Activated T-helper 2 cell treated with anti-CD3 and anti-CD28 coated beads, Interferon-gamma antibody, Interleukin-2, Interleukin-4, amounts not matched to agents 10 μg/mL and 5 μg/mL and 100 μg/mL, durations not matched to agents 14 hours and 24 hours and 36 hours (primary cell): ENCODE data around the gene NCDN. TPM values are rescaled to one million over a fixed set of nuclear protein-coding genes. Genes with fewer than 3 reads are reported as not detected.
A peak's percentile ranks its signal among the peaks of the same experiment; 100 is the strongest.

Experiments used
- DNase-seq: peaks from one replicate; pipeline ENCODE4 v3.0.0; 2021; ENCODE audit warnings: low spot score
- H3K27ac Mint-ChIP-seq: one replicate; pipeline ENCODE4 v1.8.0; 2021; ENCODE audit warnings: mixed read lengths
- H3K27me3 Mint-ChIP-seq: one replicate; pipeline ENCODE4 v1.8.0; 2021; ENCODE audit warnings: low read depth, mixed read lengths
- H3K36me3 Mint-ChIP-seq: one replicate; pipeline ENCODE4 v1.8.0; 2021; ENCODE audit warnings: low read depth, mixed read lengths
- H3K4me1 Mint-ChIP-seq: one replicate; pipeline ENCODE4 v1.8.0; 2021; ENCODE audit warnings: low read depth, mixed read lengths
- H3K4me3 Mint-ChIP-seq: one replicate; pipeline ENCODE4 v1.8.0; 2021; ENCODE audit warnings: low read depth, mild to moderate bottlenecking, moderate library complexity, mixed read lengths
- H3K9me3 Mint-ChIP-seq: one replicate; pipeline ENCODE4 v1.8.0; 2021; ENCODE audit warnings: mixed read lengths
- intact Hi-C: fragments of 100-400 bp; cut with micrococcal nuclease; formaldehyde crosslinking; loops from one replicate; pipeline ENCODE4 v1.15.1; 2023
- total RNA-seq: library from RNA; stranded (reverse); gene quantifications from 2 replicates; pipeline ENCODE4 v1.2.3, GENCODE V29; 2022

NCDN gene
- total RNA-seq, 1 donor from 2014 or later, result 32.6 TPM

DNA sequence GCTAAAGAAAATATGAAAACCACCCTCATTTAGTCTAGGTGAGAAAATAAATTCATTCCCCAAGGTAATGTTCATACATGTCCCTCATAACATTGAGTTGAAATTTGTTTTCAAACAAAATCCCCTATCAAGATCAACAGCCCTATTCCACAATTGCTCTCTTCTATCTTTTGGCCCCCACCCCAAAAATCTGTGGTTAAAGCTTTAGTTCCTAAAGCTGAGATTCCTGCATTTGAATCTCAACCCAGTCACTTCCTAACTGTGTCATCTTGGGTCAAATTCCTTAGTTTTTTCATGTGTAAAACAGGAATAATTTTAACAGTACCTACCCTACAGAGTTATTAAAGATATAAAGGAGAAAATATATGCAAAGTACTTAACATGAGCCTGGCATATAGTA, 22.4 kb upstream of the NCDN start:
- no peak for DNase-seq
- Mint-ChIP-seq H3K27me3 (no peaks in the 10 kb centered on the region), H3K9me3 (peaks cover 14% of the 10 kb centered on the region), H3K4me3 (no peak overlapping the region), H3K27ac (no peak overlapping the region), H3K4me1 (peaks cover 39% of the 10 kb centered on the region), H3K36me3 (peaks cover 58% of the 10 kb centered on the region)
- intact Hi-C loops, result no loop called here

DNA sequence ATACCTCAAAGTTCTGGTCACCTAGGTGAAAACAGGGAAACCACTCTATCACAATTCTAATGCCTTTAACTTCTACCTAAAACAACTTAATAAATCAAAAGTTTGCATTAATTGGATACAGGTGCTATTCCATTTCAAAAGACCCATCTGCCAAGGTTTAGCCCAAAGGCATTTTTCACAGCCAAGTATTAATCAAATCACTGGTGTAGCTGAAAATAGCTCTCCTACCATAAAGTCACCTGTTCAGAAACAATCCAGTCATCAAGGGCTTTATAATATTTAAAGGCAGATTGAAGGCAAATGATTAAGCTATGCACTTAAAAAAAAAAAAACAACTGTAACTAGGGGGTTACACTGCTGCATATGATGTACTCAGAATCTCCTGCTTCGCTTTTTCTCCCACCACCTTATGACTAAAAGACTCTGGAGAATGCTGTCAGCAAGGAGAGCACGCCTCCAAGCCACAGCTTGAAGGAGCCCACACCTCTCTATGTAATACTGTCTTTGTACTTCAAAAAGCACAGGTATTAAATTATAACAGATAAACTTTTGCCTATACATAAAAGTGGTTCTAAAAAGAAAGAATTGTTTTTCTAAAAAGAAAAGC, 20.9 kb upstream of the NCDN start:
- Mint-ChIP-seq H3K4me3 (no peak overlapping the region), H3K27ac (no peak overlapping the region), H3K4me1 (peaks cover 42% of the 10 kb centered on the region), H3K36me3 (peaks cover 57% of the 10 kb centered on the region), H3K9me3 (peaks cover 5% of the 10 kb centered on the region), H3K27me3 (no peaks in the 10 kb centered on the region)
- intact Hi-C loops, result no loop called here
- DNase-seq, result no peak

DNA sequence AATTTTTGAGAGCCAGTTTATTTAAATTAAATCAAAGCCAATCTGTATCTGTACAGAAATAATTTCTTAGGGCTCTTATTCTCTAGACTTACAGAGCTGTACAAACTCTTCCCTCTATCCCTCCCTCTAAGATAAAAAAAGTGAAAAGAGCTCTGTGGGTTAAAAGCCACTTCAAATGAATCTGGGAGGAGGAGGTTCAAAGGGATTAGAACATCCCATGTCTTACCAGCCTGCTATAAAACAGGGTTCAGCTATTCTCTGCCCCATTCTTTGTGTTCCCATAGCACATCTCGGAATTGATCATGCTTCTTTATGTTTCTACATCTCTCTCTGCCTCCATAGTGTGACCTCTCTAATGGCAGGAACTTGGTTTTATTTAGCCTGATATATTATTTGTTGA, 19.8 kb upstream of the NCDN start:
- no peak overlapping the region for H3K4me3 Mint-ChIP-seq
- H3K36me3 Mint-ChIP-seq, result peaks cover 49% of the 10 kb centered on the region
- H3K27me3 Mint-ChIP-seq, result no peaks in the 10 kb centered on the region
- H3K27ac Mint-ChIP-seq, result peak overlapping the region; percentile 13
- H3K4me1 Mint-ChIP-seq, result peaks cover 45% of the 10 kb centered on the region
- no peak for DNase-seq
- H3K9me3 Mint-ChIP-seq, result peaks cover 3% of the 10 kb centered on the region
- intact Hi-C loops, result loop anchor here (2.0 kb wide), 1 partner anchor 19 kb away; the partner anchor contains the start of genes KIAA0319L and NCDN

DNA sequence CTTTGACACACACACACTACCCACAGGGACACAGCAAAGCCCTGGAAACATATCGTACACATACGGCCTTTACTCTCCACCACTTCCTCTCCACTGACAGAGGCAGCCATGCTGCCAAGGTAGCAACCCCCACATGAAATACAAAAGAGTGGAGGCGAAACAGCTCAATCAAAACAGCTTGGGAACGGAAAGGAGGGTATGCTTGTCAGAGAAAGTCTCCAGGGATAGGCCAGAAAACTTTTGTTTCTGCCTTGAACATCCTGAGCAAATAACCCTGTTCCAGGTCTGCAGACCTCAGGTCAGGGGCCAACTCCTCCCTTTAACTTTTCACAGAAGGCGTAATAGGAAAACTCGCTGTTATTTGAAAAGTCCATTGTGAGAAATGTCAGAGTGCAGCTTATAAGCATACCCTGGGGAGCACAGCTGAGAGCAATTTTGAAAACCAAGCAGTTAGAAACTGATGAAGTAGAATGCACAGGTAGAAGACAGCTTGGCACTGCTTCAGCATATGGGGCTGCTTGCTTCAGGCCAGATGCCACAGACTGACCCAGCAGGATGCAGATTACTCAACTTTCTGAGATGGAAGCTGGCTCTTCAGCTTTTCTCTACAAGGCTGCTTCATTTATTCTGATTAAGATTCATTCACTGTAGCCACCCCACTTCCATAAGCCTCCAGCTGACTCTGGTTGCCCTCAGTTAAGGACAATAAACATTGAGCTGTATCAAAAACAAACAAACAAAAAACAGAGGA, 18.4 kb upstream of the NCDN start:
- intact Hi-C loops, result loop anchor here (1.0 to 2.0 kb wide), 2 partner anchors 18 to 33 kb away; partner anchors contain the start of genes KIAA0319L and NCDN
- Mint-ChIP-seq H3K27me3 (no peaks in the 10 kb centered on the region), H3K4me1 (peaks cover 44% of the 10 kb centered on the region), H3K4me3 (peak overlapping the region; percentile 62), H3K27ac (peak overlapping the region; percentile 85), H3K9me3 (no peaks in the 10 kb centered on the region), H3K36me3 (peaks cover 45% of the 10 kb centered on the region)
- DNase-seq, result peak; percentile 38

DNA sequence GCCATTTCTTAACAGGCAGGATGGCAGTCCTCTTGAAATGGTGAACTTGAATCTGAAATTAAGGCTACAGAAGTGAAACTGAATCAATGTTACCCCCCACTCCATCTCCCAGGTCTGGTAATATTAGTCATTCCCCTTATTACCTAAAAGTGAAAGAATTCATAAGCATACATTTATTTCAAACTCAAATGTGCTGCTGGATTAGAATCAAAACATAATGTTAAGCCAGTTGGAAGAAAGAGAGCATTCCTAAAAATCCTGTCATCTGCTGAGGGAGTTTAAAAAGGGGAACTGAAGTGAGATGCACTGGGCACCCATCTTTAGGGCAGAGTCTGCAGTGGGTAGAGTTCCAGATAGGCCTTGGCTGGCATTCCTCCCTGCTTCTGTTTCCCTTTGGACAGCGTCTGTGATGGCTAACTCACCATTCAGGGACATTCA, 17.8 kb upstream of the NCDN start:
- H3K9me3 Mint-ChIP-seq, result no peaks in the 10 kb centered on the region
- no peak overlapping the region for H3K4me3 Mint-ChIP-seq
- intact Hi-C loops, result loop anchor here (1.0 to 5.0 kb wide), 3 partner anchors 17 to 348 kb away; partner anchors contain the start of genes KIAA0319L, NCDN and SFPQ
- DNase-seq, result no peak
- H3K27me3 Mint-ChIP-seq, result no peaks in the 10 kb centered on the region
- H3K4me1 Mint-ChIP-seq, result peaks cover 44% of the 10 kb centered on the region
- H3K27ac Mint-ChIP-seq, result peak overlapping the region; percentile 85
- peaks cover 44% of the 10 kb centered on the region for H3K36me3 Mint-ChIP-seq

DNA sequence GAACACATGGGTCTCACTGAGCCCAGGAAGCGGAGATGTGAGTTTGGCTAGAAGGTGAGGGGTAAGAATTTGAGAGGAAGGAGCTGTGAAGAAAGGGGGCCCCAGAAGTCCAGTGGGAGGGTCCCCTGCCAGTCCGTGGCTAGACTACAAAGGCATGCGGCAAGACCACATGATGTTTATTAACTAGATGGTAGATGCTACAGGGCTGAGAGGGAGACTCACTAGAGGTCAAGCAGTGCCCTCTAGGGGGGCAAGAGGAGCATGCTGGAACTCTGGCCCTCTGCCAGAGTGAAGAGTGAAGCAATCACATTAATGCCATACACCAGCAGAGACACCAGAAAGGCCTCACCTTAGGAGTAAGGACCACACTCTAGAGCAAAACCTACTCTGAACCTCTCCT, 12.6 kb upstream of the NCDN start:
- Mint-ChIP-seq H3K27me3 (no peaks in the 10 kb centered on the region), H3K9me3 (no peaks in the 10 kb centered on the region), H3K36me3 (peaks cover 65% of the 10 kb centered on the region), H3K4me3 (no peak overlapping the region), H3K27ac (no peak overlapping the region), H3K4me1 (peaks cover 25% of the 10 kb centered on the region)
- no peak for DNase-seq
- intact Hi-C loops, result loop anchor here (1.0 to 5.0 kb wide), 2 partner anchors 94 to 353 kb away; partner anchors contain the start of gene SFPQ

DNA sequence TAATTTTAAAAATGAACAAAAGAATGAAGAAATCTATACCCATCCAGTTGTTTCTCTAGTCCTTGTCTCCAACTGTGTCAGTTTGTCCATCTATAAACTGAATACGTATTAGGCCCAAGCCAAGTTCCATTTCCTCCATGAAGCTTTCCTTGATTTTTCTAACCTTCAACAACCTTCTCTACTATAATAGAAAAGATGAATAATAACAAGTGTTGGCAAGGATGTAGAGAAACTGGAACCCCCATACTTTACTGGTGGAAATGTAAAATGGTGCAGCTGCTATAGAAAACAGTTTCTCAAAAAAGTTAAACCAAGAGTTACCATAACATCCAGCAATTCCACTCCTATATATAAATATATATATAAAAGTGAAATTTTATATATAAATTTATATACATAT, 11.0 kb upstream of the NCDN start:
- H3K4me1 Mint-ChIP-seq, result peaks cover 21% of the 10 kb centered on the region
- H3K9me3 Mint-ChIP-seq, result no peaks in the 10 kb centered on the region
- H3K4me3 Mint-ChIP-seq, result no peak overlapping the region
- intact Hi-C loops, result no loop called here
- DNase-seq, result no peak
- H3K36me3 Mint-ChIP-seq, result peaks cover 58% of the 10 kb centered on the region
- no peaks in the 10 kb centered on the region for H3K27me3 Mint-ChIP-seq
- H3K27ac Mint-ChIP-seq, result no peak overlapping the region

DNA sequence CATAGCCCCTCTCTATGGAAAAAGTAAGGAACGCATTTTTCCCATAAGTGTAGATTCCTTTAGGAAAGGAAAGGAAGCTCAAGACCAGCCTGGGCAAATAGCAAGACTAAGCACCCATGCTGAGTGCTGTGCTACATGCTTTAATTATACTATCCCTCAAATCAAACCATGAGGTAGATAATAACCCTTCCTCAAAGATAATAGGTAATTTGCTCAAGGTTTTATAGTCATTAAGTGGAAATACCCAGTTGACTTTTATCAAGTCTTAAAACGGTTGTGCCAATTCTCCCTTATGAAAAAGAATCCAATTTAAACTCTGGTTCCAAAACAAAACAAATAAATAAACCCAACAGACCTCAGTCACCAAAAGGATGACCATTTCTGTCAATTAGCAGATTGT, 3.7 kb upstream of the NCDN start:
- no peak for DNase-seq
- Mint-ChIP-seq H3K4me1 (peaks cover 39% of the 10 kb centered on the region), H3K27me3 (no peaks in the 10 kb centered on the region), H3K4me3 (no peak overlapping the region), H3K9me3 (no peaks in the 10 kb centered on the region), H3K27ac (no peak overlapping the region), H3K36me3 (peaks cover 44% of the 10 kb centered on the region)
- intact Hi-C loops, result no loop called here

DNA sequence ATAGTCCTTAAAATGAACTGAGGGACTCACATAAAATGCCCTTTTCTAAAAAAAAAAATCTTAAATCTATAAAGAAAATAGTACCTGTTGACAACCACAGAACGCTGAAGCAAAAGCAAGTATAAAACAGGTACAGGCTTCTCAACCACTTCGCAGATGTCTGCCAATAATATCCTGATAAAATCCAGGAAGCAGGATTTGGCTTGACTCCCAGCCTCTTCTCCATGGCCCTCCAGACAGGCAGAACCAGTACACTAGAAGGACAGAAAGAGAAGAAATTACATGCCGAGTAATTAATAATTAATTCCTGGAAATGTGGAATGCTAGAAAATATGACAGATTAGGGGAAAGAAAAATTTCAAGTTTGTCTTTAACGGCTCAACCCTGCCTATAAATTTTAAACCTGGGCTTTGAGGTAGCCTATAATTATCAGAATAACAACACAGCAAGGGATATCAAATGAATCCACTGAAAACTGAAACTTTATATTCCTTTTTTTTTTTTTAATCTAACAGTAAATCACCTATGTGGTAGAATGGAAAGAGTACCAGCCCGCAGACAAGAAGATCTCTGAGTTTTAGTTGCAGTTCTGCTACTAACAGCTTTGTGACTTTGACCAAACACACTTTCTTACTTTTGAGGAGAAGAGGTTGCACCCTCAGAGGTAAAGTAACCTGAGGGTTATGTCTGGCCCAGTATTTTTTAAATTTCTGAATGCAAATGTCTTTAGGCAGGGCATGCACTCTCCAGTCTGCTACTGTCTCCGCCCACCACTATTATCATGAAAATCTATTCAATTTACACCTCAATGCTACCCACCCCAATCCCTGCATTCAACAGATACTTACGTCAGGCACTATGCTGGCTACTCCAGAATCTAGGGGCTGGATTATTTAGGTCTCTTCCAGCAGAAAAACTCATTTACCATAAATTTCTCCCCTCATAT, 3.1 kb upstream of the NCDN start:
- Mint-ChIP-seq H3K27ac (no peak overlapping the region), H3K4me3 (no peak overlapping the region), H3K9me3 (no peaks in the 10 kb centered on the region), H3K27me3 (no peaks in the 10 kb centered on the region), H3K36me3 (peaks cover 39% of the 10 kb centered on the region), H3K4me1 (peaks cover 41% of the 10 kb centered on the region)
- DNase-seq, result no peak
- intact Hi-C loops, result no loop called here

DNA sequence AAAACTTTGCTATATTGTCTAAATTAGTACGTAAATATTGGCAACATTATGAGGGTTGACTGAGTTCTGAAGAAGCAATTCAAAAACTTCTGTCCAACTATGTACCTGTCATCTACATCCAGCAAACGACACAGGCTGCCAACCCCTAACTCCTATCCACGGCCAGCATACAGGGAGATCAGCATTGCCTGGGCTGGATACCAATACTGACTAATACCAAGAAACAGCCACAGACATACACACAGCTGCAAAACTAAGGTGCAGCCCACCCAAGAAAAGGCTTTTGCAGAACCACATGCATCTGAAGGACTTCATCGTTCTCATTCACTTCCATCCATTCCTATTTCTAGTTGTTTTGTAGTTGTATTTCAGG, 2.4 kb upstream of the NCDN start:
- intact Hi-C loops, result no loop called here
- Mint-ChIP-seq H3K27me3 (no peaks in the 10 kb centered on the region), H3K4me3 (peak overlapping the region; percentile 96), H3K4me1 (peaks cover 38% of the 10 kb centered on the region), H3K9me3 (no peaks in the 10 kb centered on the region), H3K27ac (peak overlapping the region; percentile 38), H3K36me3 (peaks cover 33% of the 10 kb centered on the region)
- DNase-seq, result no peak

DNA sequence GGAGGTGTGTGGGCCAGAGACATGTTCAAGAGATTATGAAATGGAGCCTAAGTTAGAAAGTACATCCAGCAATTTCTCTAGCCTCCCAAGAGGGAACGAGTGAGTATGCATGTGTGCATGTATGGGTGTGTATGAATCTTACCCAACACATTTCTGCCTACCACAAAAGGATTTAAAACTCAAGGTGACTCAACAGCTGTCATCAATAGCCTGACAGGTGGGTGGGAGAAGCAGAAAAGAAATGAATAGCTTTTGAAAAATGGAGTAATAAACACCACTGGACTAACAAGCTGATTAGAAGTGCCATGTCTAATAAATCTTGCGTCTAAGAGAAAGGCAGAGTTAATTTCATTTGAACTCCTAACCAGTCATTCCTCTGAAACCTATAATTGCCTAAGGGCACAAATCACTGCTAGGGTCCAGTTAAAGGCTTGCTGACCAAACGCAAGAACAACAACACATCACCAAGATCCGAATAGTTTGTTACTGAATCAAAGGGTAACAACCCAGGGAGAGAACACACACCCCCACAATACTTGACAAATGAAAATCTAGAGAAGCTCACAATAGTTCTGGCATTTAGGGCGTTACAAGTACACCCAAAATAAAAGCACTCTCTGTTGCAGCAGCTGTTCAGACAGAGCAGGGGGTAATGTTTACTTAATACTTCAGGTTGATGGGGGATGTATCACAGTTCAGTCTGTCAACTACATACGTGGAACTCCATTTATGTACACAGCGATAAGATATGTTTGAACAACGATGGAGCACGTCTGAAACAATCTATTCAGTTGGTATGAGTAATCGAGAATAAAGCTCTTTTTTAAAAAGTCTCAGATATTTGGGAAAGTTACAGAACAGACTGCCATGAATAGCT, 1.8 kb upstream of the NCDN start:
- peaks cover 38% of the 10 kb centered on the region for H3K4me1 Mint-ChIP-seq
- DNase-seq, result no peak
- H3K9me3 Mint-ChIP-seq, result no peaks in the 10 kb centered on the region
- H3K27me3 Mint-ChIP-seq, result no peaks in the 10 kb centered on the region
- H3K27ac Mint-ChIP-seq, result peak overlapping the region; percentile 76
- intact Hi-C loops, result loop anchor here (2.0 kb wide), 2 partner anchors 17 to 363 kb away; partner anchors contain the start of gene SFPQ
- peaks cover 31% of the 10 kb centered on the region for H3K36me3 Mint-ChIP-seq
- peak overlapping the region; percentile 96 for H3K4me3 Mint-ChIP-seq
